GM19324 (cell line): ENCODE results near the gene FOXP1.
"Not testable (repeated sequence)": the region's sequence is repeated elsewhere in the genome, so short reads cannot be mapped to it uniquely, and the experiment has no call there.

Experiments
- ATAC-seq: cut with Tn5 transposase; IDR thresholded peaks from one replicate; pipeline ENCODE4 v1.9.1; 2021; ENCODE audit warnings: mild to moderate bottlenecking, moderate library complexity; ENCODE audit not compliant: unreplicated experiment, low FRiP score

FOXP1 gene

GRCh38 chr3:70985572-70985971 is 598.0 kb downstream of the FOXP1 start:
- no peak for ATAC-seq

DNA sequence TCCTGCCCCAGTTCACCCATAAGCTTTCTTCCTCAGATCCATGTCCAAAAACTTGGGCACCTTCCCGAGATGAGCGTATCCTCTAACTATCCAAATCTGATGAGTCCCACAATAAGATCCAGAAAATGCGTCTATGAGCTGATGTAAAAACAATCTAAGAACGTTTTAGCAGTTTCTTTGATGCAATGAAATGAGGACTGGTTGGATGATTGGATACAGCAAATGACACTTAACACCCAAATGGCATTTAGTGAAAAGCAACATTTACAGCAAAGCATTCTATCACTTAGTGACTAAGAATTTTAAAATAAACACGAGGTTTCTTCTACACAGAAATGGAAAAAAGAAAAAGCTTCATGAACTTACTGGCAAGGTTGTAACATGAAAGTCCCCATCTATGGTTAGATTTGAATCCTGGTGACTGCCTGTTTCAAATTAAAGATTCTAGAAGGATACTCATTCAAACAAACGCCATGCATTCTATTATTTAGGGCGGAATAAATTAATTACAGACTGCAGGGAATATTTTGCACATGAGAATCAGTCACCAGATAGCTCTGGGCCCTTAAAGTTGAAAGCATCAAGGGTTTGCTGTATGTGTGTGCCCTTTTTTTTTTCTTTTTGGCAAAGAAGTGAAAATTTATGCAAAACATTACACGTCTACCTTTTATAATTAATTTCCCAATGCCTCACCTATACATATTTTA is 598.6 kb downstream of the FOXP1 start:
- ATAC-seq, result no peak

- peak; percentile 83 for ATAC-seq
Measured at GRCh38 chr3:70982700-70983140, 600.8 kb downstream of the FOXP1 start.

- ATAC-seq, result no peak
Measured at GRCh38 chr3:70982284-70982683, 601.2 kb downstream of the FOXP1 start.

DNA sequence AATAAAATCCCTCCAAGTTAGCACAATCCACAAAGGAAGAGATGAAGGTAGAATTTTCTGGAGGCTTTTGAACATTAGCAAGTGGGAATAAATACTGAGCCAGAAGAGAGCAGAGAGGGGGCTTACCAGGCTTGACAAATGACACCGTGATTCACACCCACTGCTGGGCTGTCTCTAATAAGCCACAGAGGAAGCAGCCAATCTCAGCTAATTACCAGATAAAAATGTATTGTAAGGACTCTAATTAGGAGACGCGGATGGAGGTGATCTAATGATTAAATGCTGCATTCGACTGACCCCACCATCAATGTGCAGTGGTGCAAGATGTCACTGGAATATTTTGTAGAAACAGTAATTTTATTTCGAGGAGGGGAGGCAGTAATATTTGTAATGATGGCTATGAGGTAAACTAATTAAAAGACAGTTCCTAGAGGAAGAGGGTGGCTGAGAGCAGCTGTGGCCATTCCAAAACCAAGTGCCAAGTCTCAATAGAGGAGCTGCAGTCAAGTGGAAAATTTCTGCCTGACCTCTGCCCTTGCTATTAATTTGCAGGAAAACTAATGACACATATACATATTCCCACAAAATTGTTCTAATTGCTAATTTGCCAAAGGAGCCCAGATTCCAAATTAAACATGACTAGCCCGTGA is 602.2 kb downstream of the FOXP1 start:
- no peak for ATAC-seq

- no peak for ATAC-seq
Measured at GRCh38 chr3:70980646-70981170, 602.8 kb downstream of the FOXP1 start.

DNA sequence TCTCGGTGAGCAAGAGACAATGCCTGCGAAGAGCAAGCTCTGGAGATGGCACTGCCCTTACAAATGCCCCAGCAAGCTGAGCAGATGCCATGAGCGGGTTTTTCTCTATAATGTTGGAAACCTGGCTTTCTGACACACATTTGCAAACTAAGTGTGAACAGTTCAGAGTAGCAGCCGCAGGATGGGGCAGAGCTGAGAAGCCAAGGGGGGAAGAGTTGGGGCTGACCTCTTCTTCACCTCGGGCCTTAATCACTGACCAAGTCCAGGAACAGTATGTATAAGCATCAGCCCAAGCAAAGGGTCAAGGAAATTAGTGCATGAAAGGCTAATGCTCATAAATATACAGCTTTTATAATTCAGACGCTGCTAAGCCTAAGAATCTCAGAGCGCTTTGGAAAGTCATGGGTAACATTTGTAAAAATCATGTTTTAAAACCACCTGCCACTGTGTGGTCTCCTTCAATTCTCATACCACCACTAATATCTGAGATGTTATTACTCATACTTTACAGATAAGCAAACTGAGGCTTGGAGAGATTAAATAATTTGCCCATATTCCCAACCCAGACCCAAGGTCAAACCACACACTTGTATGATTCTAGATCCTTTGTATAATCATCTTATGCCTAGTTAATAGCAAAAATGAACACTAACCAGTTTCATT is 603.4 kb downstream of the FOXP1 start:
- ATAC-seq, result no peak

DNA sequence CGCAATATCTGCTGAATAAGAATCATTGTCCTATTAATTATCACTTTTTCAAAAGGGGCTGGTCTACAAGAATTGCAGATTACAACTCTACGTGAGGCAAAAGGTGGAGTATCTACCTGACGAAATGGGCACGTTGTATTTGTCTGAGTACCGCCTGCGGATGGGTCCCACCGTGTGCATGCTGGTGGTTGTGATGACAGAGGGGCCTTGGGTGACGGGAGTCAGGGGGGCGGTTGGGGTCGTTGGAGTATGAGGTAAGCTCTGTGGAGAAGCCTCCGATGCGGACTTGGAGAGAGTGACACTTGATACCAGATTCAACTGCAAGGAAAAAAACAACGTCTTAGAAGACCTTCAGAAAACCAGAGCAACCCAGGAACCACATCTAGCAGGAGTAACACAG is 605.8 kb downstream of the FOXP1 start:
- no peak for ATAC-seq

GRCh38 chr3:70975981-70976380 is 607.5 kb downstream of the FOXP1 start:
- not testable (repeated sequence) for ATAC-seq

- no peak for ATAC-seq
Measured at GRCh38 chr3:70974747-70975146, 608.8 kb downstream of the FOXP1 start.

GRCh38 chr3:70973558-70973957 is 610.0 kb downstream of the FOXP1 start:
- no peak for ATAC-seq

GRCh38 chr3:70972855-70973254 is 610.7 kb downstream of the FOXP1 start:
- ATAC-seq, result no peak

DNA sequence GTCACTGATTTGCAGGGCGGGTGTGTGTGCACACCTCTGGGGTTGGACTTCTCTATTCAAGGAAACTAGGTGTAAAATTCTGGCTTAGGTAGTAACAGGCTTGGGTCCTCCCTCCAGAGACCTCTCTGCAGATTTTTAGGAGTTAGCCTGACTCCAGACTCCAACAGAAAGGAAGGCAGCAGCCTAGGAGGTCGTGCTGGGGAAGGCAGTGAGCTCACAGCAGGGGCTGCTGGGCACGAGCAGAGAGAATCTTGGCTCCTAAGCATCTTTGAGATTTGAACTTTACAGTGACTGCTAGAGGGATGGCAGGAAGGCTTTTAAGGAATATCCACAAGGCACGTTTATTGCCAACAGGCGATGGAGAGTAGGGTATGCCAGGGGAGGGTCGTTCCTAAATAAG is 612.6 kb downstream of the FOXP1 start:
- no peak for ATAC-seq

GRCh38 chr3:70970171-70970570 is 613.4 kb downstream of the FOXP1 start:
- ATAC-seq, result no peak

DNA sequence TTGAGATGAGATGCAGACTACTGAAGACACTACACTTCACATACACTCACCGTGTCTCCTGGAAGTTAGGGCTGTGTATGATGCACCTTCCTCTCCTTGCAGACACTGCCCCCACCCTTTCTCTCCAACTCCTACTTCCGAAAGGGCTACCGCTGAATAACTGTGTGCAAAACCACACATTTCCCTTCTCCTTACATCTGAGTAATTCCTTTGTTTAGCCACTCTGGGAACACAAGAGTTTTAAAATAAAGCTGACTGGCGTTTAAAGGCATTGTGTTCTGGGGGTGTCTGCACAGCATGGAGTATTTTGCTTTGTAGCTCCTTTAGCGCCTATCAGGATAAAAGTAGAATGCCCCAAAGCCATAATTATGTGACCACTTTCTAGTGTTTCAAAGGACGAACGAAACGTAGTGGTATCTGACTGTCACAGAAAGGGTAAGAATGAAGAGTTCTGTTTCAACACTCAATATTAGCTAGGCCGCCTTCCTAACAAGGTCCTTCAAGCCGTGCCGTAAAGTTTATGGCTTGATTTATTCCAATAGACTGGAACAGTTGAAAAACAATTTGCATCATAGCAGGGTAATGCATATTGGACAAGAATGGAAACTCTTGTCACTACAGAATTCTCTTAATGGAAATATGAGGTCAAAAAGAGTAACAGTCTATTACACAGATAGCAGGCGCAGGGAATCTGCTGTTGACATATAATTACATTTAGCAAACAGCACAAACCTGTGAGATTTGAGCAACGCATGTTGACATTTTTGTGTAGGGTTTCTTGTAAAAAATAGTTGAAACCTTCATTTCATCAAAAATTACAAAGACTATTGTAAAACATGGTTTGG is 619.9 kb downstream of the FOXP1 start:
- no peak for ATAC-seq

GRCh38 chr3:70959506-70960291 is 623.8 kb downstream of the FOXP1 start:
- ATAC-seq, result no peak

- no peak for ATAC-seq
Measured at GRCh38 chr3:70952033-70952747, 631.3 kb downstream of the FOXP1 start.

GRCh38 chr3:70951316-70951715 is 632.2 kb downstream of the FOXP1 start:
- ATAC-seq, result no peak

GRCh38 chr3:70947579-70947978 is 635.9 kb downstream of the FOXP1 start:
- ATAC-seq, result no peak
